LNCAP (cell line): ENCODE measurements around the gene CDH4.

Experiments used
- CTCF ChIP-seq: fragments of 450-650 bp; IDR thresholded peaks from 2 replicates; pipeline ENCODE4 v1.5.1; 2017; ENCODE audit warnings: mild to moderate bottlenecking

CDH4 gene

GRCh38 chr20:61731363-61732181, 479.5 kb downstream of the CDH4 start:
- no peak for TF ChIP-seq CTCF

DNA sequence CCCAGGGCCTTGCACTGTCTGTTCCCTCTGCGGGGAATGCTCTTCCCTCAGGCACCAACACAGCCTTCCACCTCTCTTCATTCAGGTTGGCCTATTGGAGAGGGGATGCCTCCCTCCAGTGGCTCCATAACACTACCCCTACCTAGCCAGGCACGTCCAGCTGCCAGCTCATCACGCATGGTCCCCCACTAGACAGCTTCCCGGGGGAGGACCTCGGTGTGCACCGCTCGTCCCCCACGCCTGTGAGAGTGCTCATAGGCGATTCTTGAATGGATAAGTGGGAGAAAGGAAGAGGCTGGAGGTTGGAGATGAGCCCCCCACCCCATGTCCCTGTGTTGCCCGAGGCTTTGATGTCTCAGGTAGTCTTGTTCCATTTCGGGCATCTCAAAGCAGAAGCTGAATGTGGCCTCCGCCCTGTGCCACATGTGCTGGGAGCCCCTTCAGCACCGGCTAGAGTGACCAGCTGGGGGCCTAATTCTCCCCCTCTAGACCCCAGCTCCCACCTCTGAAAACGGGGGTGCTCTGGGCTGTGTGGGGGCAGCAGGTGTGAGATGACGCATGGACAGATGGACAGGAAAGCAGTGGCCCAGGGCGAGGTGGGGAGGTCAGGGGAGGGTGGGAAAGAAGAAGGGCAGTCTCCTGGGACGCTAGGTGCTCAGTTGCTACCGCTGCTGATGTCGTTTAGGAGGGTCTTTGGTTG, 480.6 kb downstream of the CDH4 start:
- TF ChIP-seq CTCF = no peak

DNA sequence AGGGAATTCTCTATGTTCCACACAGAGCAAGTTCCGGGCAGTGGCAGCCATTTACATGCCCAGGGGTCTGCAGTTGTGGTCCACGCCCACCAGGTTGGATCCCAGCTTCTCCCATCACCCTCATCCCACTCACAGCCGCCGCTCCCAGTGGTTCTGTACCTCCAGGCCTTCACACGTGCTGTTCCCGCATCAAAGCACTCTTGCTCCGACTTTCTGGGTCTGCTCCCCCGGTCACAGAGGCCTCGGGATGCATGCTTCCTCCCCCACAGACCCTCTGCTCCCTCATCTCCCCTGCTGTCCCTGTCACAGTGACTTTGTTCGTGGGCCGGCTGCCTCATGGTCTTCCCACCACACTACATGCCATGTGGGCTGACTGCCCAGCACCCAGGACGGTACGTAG, 481.2 kb downstream of the CDH4 start:
- TF ChIP-seq CTCF = no peak

DNA sequence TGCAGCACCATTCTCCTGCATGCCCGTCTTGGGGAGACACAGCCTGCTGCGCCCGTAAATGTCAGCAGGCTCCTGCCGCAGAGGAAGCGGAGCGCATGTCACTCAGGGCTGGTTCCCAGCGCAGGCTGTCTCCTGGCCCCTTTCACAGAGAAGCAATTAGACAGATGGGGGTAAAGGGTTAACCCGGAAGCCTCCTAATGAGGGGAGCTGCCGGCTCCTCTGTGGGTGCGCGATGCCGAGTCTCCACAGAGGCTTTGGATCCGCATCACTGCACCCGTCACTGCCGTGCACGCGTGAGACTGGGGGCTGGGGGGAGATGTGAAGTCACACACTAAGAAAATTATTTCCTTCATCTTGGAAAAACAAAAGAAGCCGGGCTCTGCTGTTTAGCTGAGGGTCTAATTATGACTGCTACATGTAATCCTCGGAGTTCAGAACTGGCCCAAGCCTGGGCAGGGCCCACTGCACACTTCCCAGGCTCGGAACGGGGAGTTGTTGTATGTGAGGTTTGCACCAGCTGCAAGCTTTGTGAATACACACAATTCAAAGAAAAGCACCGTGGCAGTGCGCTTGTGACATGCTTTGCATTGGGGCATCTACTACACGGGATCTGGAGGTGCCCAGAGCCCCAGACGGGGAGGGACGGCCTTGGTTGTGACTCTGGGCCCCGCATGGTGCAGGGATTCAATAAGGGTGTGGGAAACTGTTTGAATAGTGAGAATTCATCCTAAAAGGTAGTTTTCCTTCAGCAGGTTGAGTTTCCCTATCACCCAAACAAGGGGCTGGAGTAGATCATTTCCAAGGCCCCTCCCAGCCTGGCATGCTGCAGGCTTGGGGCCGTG, 482.1 kb downstream of the CDH4 start:
- no peak for TF ChIP-seq CTCF

DNA sequence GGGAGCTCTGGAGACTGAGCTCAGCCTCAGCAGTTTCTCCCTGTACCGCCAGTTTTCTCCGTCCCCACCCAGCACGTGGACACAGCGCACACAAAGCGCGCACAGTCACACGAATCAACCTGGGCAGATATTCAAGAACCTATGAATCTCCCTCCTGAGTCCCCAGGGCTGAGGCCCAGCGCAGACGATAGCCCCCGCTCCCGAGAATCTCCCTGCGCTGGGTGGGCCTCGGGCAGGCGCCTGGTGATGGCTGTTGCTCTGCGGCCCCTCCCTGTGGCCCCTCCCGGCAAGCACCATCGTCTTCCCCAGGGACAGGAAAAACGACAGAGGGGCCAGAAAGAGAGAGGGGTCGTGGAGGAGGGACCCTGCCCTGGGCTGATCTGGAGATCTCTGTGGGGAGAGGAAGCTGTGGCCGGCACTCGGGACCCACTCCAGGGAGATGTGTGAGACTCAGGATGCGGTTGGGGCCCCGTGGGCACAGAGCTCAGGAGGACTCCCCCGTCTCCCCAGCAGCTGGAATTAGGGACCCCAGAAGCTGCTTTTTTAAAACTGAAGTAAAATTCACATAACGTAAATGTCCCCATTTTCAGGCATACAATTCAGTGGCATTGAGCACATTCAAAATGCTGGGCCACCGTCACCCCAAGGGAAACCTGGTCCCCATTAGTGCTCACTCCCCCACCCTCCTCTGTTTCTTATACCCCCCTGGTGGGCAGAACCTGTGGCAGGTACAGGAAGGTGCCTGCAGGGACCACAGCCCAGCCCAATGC, 482.9 kb downstream of the CDH4 start:
- no peak for TF ChIP-seq CTCF

DNA sequence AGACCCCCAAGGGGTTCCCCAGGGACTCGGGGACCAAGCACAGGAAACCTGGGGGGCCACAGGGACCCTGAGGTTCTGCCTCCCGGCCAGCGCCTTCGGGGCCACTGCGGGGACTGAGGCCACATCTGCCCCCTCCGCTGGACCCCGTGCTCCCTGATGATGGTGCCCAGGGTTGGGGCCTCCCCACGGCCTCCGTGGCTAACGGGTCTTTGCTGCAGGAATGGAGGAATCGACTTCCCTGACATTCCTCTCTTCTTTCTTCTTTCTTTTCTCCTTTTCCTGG, 483.4 kb downstream of the CDH4 start:
- no peak for TF ChIP-seq CTCF
